ENCODE measurements around the gene CCRL2. TPM values are rescaled to one million over a fixed set of nuclear protein-coding genes. Genes with fewer than 3 reads are reported as not detected.

CCRL2 gene
- total and polyA plus RNA-seq, 2 of the 8 experiments (the other 6 are each of a cell fraction or from before 2014, with no cell fraction given): not detected

DNA sequence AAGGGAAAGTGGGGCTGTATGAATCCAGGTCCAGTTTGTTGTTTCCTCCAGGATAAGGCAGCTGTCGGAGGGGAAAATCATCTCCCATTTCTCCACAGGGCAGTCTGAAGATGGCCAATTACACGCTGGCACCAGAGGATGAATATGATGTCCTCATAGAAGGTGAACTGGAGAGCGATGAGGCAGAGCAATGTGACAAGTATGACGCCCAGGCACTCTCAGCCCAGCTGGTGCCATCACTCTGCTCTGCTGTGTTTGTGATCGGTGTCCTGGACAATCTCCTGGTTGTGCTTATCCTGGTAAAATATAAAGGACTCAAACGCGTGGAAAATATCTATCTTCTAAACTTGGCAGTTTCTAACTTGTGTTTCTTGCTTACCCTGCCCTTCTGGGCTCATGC, 911 bp downstream of the CCRL2 start:
- TF ChIP-seq POLR2AphosphoS5 (IDR thresholded peaks at IDR 0.05; ENCODE audit: low read depth, low read length) (no peak), GTF2F1 (IDR thresholded peaks at IDR 0.05; ENCODE audit: borderline replicate concordance, low read depth, low read length) (no peak), EGR1 (IDR thresholded peaks at IDR 0.05; ENCODE audit: borderline replicate concordance, low read depth, low read length) (no peak), TAF1 (IDR thresholded peaks at IDR 0.05; ENCODE audit: low read depth, low read length) (no peak)
- TF ChIP-seq, protein P1, sequence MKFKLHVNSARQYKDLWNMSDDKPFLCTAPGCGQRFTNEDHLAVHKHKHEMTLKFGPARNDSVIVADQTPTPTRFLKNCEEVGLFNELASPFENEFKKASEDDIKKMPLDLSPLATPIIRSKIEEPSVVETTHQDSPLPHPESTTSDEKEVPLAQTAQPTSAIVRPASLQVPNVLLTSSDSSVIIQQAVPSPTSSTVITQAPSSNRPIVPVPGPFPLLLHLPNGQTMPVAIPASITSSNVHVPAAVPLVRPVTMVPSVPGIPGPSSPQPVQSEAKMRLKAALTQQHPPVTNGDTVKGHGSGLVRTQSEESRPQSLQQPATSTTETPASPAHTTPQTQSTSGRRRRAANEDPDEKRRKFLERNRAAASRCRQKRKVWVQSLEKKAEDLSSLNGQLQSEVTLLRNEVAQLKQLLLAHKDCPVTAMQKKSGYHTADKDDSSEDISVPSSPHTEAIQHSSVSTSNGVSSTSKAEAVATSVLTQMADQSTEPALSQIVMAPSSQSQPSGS (IDR thresholded peaks at IDR 0.05; ENCODE audit: low read length): no peak
- H3K14ac ChIP-seq (ENCODE audit: insufficient read length): no peak overlapping the region
- DNase-seq (ENCODE audit: low read depth in 1 of 2, low spot score in 2 of 2) (no peak), FAIRE-seq (no peak)
- no peak overlapping the region for H4K8ac ChIP-seq (ENCODE audit: extremely low read depth, insufficient read depth, low read length)
- H4K91ac ChIP-seq (replicated peaks; ENCODE audit: insufficient read length, low read length): no peak overlapping the region
- no peaks in the 10 kb centered on the region; a peak in 1 of 7 replicates for H3K27me3 ChIP-seq (replicated peaks in 1 of 4; ENCODE audit: control insufficient read depth in 3 of 4, extremely low read depth in 1 of 4, insufficient read depth in 3 of 4, low read length in 3 of 4)
- no peak overlapping the region for H2AFZ ChIP-seq (ENCODE audit: low read length)
- H2BK120ac ChIP-seq (replicated peaks; ENCODE audit: low read depth, low read length): no peak overlapping the region
- no peak overlapping the region for H3K27ac ChIP-seq (ENCODE audit: low read depth, low read length)
- H3K79me2 ChIP-seq (ENCODE audit: control insufficient read depth in 1 of 2, insufficient read depth in 2 of 2, low read length in 2 of 2): no peaks in the 10 kb centered on the region
- CTCF ChIA-PET (ENCODE audit: partially characterized antibody): interaction anchor here (1.1 to 5.3 kb wide), 9 partner anchors 10 to 330 kb away, joined by 3 to 31 read pairs (median 5); partner anchors contain the start of gene CCR1
- H4K5ac ChIP-seq (ENCODE audit: insufficient read length, low read depth, low read length): no peak overlapping the region
- no peak overlapping the region for H2BK20ac ChIP-seq (ENCODE audit: low read length)
- H3K79me1 ChIP-seq (ENCODE audit: low read depth, low read length): no peaks in the 10 kb centered on the region
- H2BK15ac ChIP-seq (ENCODE audit: low read length): no peak overlapping the region
- H4K20me1 ChIP-seq (replicated peaks in 1 of 2; ENCODE audit: control insufficient read depth in 1 of 2, insufficient read depth in 2 of 2, low read length in 2 of 2): no peaks in the 10 kb centered on the region
- POLR2A ChIA-PET (ENCODE audit: partially characterized antibody): no interaction called here
- H3K9ac ChIP-seq (replicated peaks in 1 of 4; ENCODE audit: extremely low read depth in 1 of 4, low read depth in 3 of 4, low read length in 3 of 4): no peak overlapping the region
- no peak overlapping the region for H3K23ac ChIP-seq (ENCODE audit: insufficient read length)
- no peaks in the 10 kb centered on the region for H3K4me1 ChIP-seq (replicated peaks in 1 of 4; ENCODE audit: control insufficient read depth in 3 of 4, insufficient read depth in 4 of 4, low read length in 3 of 4)
- H2BK12ac ChIP-seq (ENCODE audit: low read depth, low read length): no peak overlapping the region
- no peak overlapping the region for H2BK5ac ChIP-seq (ENCODE audit: low read depth, low read length)
- 91% methylated on average over 7 of the region's 7 CpGs; no CpG with 5 or more reads in 1 of the 2 experiments for WGBS, 2 experiments (ENCODE audit: extremely low coverage in 1 of 2, insufficient coverage in 1 of 2, insufficient read length in 1 of 2, insufficient replicate concordance in 2 of 2, low coverage in 1 of 2, low lambda C conversion rate in 2 of 2, missing lambda C conversion rate in 1 of 2)
- no peaks in the 10 kb centered on the region for H3K23me2 ChIP-seq (ENCODE audit: low read depth, low read length)
- H3K9me3 ChIP-seq (ENCODE audit: insufficient read depth in 2 of 2, low read depth in 1 of 2, low read length in 1 of 2): no peaks in the 10 kb centered on the region
- H3K18ac ChIP-seq (ENCODE audit: extremely low read depth, low read length): no peak overlapping the region
- H3K56ac ChIP-seq (replicated peaks; ENCODE audit: insufficient read length, low read depth, low read length): no peak overlapping the region
- H2AK5ac ChIP-seq (ENCODE audit: low read depth, low read length): no peak overlapping the region
- no peak overlapping the region for H3K4me2 ChIP-seq (ENCODE audit: insufficient read depth in 1 of 2, low read depth in 2 of 2, low read length in 2 of 2)
- no peaks in the 10 kb centered on the region for H3K36me3 ChIP-seq (ENCODE audit: control insufficient read depth in 2 of 4, insufficient read depth in 4 of 4, low read length in 3 of 4)
- H3K4ac ChIP-seq (replicated peaks; ENCODE audit: insufficient read length, low read depth, low read length): no peak overlapping the region
- no peak overlapping the region for H3K4me3 ChIP-seq (ENCODE audit: extremely low read depth in 1 of 4, insufficient read depth in 2 of 4, low read depth in 3 of 4, low read length in 4 of 4)

All from H1 (cell line).